ENCODE data around the gene GPC6.

DNA sequence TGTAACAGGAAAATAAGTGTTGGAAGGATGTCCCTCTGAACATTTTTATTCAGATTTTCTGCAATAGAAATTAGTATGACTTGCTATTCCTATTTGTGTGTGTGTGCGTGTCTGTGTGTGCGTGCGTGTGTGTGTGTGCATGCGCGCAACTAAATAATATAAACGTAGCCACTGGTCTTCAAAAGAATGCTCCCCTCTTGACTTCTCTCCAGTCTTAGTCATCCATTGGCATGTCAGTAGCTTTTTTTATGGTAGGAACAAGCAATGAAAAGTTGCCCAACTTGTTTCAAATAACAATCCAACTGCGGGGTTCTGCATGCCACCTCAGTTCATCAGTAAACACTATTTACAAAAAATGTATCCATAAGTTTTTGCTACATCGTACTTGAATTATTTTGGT lies 249.6 kb downstream of the GPC6 start:
- no peak for TF ChIP-seq MAX (CRISPR knock-in tag; IDR thresholded peaks at IDR 0.05)
- no peak for TF ChIP-seq FOXM1 (IDR thresholded peaks at IDR 0.05; ENCODE audit: low read depth)
- no peak for TF ChIP-seq FOXM1 (CRISPR knock-in tag; IDR thresholded peaks at IDR 0.05; ENCODE audit: low read depth)
- no peak for TF ChIP-seq ZNF436 (CRISPR knock-in tag; IDR thresholded peaks at IDR 0.05)
- TF ChIP-seq, protein P1, sequence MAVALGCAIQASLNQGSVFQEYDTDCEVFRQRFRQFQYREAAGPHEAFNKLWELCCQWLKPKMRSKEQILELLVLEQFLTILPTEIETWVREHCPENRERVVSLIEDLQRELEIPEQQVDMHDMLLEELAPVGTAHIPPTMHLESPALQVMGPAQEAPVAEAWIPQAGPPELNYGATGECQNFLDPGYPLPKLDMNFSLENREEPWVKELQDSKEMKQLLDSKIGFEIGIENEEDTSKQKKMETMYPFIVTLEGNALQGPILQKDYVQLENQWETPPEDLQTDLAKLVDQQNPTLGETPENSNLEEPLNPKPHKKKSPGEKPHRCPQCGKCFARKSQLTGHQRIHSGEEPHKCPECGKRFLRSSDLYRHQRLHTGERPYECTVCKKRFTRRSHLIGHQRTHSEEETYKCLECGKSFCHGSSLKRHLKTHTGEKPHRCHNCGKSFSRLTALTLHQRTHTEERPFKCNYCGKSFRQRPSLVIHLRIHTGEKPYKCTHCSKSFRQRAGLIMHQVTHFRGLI (CRISPR knock-in tag; IDR thresholded peaks at IDR 0.05), result no peak
